Fibroblast of skin of scalp (primary cell): ENCODE measurements around the gene BMI1.

ENCODE experiments used
- DNase-seq: peaks from one replicate; pipeline ENCODE4 v3.0.0-alpha.2; 2013

The BMI1 gene

GRCh38 chr10:22368981-22369380 lies 48.1 kb downstream of the BMI1 start:
- no peak for DNase-seq

GRCh38 chr10:22369434-22370072 lies 48.7 kb downstream of the BMI1 start:
- no peak for DNase-seq

- DNase-seq, result no peak
Observed at GRCh38 chr10:22370320-22370719, 49.4 kb downstream of the BMI1 start.

DNA sequence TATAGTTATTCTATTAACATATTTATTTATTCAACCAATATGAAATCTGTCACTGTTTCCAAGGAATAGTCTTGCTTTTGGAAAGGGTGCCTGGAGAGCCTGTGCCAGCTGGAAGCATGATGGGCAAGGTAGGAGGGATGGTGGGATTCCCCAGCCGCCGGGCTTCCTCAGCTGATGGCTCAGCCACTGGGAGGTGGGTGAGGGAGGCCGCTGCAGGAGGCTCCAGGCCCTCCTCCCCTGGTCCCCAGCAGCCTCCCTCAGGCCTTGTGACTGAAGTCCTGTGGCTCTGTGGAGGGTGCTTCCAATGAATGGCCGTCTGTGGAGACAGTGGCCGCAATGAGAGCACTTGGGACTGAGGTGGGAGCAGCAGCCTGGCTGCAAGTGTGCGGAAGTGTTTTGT lies 51.4 kb downstream of the BMI1 start:
- DNase-seq, result no peak

- DNase-seq, result peak; percentile 41
Observed at GRCh38 chr10:22372917-22373316, 52.0 kb downstream of the BMI1 start.

- no peak for DNase-seq
Observed at GRCh38 chr10:22374489-22375126, 53.7 kb downstream of the BMI1 start.

DNA sequence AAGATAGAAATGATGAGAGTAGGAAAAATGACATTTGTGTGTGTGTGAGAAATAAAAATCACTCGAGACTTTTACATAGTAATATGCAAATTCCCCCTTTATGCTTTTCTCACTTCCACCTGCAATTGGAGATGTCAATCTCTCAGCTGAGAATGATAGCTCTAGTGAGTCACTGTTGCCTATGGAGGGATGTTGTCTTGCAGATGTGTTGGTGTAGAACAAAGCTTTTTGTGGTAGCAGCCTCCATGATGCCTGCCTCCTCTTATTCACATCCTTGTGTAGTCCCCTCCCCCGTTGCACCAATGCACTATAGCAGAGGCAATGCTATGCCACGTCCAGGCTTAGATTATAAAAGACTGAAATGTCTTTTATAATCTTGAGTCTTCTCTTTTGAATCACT lies 58.2 kb downstream of the BMI1 start:
- DNase-seq, result no peak
